ENCODE measurements around the gene FAM219B. TPM values are rescaled to one million over a fixed set of nuclear protein-coding genes. Genes with fewer than 3 reads are reported as not detected.

Gene FAM219B
- total RNA-seq, 1 experiment from 2014 or later, result 99.6 TPM

DNA sequence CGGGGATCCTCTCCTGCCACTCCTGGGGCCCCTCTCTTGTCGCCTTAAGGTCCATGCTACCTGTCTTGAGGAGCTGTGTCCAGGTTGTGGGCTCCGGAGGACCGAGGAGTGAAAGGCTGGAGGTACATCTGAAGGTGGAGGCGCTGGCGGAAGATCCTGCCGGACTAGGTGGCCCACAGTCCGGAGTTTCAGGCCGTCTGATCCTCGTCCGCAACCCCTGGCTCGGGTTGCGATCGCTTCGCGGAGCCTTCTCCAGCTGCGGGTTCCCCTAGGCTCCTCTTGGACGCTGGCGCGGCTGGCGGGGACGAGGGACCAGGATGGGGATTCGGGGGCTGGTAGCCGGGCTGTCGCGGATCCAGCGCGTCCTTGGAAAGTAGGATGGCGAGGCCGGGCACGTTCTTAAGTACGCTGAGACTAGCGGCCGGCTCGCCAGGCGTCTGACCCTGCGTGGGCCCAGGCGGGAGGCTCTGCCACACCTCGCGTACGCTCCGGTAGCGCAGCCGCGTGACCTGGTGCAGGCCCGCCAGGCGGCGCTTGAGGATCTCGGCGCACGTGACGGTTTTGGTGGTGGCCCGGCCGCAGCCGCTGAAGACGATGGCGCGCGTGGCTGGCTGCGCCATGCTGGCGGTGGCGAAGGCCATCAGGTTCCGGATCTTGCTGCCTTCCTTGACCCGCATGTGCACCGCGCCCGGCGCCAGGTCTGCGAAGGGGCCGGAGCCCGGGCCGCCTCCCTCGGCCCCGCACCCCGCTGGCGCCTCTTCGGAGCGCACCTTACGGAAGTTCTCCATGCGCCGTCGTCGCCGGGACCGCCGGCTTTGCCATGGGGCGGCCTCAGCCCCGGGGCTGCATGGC lies 49.4 kb upstream of the FAM219B start (continued):
- TF ChIP-seq STAT6 (CRISPR knock-in tag; conservative IDR thresholded peaks at IDR 0.05; ENCODE audit: low read depth), result peak; percentile 93
- peak; percentile 98 for TF ChIP-seq CREB1 (CRISPR knock-in tag; IDR thresholded peaks at IDR 0.05)
- TF ChIP-seq, protein P1, sequence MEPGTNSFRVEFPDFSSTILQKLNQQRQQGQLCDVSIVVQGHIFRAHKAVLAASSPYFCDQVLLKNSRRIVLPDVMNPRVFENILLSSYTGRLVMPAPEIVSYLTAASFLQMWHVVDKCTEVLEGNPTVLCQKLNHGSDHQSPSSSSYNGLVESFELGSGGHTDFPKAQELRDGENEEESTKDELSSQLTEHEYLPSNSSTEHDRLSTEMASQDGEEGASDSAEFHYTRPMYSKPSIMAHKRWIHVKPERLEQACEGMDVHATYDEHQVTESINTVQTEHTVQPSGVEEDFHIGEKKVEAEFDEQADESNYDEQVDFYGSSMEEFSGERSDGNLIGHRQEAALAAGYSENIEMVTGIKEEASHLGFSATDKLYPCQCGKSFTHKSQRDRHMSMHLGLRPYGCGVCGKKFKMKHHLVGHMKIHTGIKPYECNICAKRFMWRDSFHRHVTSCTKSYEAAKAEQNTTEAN (CRISPR knock-in tag; IDR thresholded peaks at IDR 0.05), result peak; percentile 99
- TF ChIP-seq JAZF1 (CRISPR knock-in tag; IDR thresholded peaks at IDR 0.05), result no peak
- TF ChIP-seq ZNF121 (CRISPR knock-in tag; IDR thresholded peaks at IDR 0.05), result peak; percentile 54; the same call in 1 of the 2 replicates
- TF ChIP-seq, protein P2, sequence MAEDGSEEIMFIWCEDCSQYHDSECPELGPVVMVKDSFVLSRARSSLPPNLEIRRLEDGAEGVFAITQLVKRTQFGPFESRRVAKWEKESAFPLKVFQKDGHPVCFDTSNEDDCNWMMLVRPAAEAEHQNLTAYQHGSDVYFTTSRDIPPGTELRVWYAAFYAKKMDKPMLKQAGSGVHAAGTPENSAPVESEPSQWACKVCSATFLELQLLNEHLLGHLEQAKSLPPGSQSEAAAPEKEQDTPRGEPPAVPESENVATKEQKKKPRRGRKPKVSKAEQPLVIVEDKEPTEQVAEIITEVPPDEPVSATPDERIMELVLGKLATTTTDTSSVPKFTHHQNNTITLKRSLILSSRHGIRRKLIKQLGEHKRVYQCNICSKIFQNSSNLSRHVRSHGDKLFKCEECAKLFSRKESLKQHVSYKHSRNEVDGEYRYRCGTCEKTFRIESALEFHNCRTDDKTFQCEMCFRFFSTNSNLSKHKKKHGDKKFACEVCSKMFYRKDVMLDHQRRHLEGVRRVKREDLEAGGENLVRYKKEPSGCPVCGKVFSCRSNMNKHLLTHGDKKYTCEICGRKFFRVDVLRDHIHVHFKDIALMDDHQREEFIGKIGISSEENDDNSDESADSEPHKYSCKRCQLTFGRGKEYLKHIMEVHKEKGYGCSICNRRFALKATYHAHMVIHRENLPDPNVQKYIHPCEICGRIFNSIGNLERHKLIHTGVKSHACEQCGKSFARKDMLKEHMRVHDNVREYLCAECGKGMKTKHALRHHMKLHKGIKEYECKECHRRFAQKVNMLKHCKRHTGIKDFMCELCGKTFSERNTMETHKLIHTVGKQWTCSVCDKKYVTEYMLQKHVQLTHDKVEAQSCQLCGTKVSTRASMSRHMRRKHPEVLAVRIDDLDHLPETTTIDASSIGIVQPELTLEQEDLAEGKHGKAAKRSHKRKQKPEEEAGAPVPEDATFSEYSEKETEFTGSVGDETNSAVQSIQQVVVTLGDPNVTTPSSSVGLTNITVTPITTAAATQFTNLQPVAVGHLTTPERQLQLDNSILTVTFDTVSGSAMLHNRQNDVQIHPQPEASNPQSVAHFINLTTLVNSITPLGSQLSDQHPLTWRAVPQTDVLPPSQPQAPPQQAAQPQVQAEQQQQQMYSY (CRISPR knock-in tag; IDR thresholded peaks at IDR 0.05), result peak; percentile 74
- TF ChIP-seq, protein P3, sequence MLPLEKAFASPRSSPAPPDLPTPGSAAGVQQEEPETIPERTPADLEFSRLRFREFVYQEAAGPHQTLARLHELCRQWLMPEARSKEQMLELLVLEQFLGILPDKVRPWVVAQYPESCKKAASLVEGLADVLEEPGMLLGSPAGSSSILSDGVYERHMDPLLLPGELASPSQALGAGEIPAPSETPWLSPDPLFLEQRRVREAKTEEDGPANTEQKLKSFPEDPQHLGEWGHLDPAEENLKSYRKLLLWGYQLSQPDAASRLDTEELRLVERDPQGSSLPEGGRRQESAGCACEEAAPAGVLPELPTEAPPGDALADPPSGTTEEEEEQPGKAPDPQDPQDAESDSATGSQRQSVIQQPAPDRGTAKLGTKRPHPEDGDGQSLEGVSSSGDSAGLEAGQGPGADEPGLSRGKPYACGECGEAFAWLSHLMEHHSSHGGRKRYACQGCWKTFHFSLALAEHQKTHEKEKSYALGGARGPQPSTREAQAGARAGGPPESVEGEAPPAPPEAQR (CRISPR knock-in tag; IDR thresholded peaks at IDR 0.05), result no peak
- peak; percentile 97 for TF ChIP-seq ETV6 (CRISPR knock-in tag; IDR thresholded peaks at IDR 0.05)
- TF ChIP-seq ESRRA (CRISPR knock-in tag; IDR thresholded peaks at IDR 0.05; ENCODE audit: borderline replicate concordance), result peak; percentile 93
- peak; percentile 99 for TF ChIP-seq CBFB (CRISPR knock-in tag; IDR thresholded peaks at IDR 0.05; ENCODE audit: low read depth)
- TF ChIP-seq NFATC4 (CRISPR knock-in tag; IDR thresholded peaks at IDR 0.05), result no peak
- TF ChIP-seq ZNF671 (CRISPR knock-in tag; IDR thresholded peaks at IDR 0.05), result no peak
- TF ChIP-seq, protein P4, sequence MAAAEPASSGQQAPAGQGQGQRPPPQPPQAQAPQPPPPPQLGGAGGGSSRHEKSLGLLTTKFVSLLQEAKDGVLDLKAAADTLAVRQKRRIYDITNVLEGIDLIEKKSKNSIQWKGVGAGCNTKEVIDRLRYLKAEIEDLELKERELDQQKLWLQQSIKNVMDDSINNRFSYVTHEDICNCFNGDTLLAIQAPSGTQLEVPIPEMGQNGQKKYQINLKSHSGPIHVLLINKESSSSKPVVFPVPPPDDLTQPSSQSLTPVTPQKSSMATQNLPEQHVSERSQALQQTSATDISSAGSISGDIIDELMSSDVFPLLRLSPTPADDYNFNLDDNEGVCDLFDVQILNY (CRISPR knock-in tag; IDR thresholded peaks at IDR 0.05), result peak; percentile 96
- TF ChIP-seq FOXP1 (CRISPR knock-in tag; IDR thresholded peaks at IDR 0.05; ENCODE audit: borderline replicate concordance), result peak; percentile 99
- peak; percentile 77 for TF ChIP-seq ZNF317 (CRISPR knock-in tag; IDR thresholded peaks at IDR 0.05; ENCODE audit: borderline replicate concordance, low read depth)
- peak; percentile 85 for TF ChIP-seq NR2C2 (CRISPR knock-in tag; IDR thresholded peaks at IDR 0.05)
- peak; percentile 89 for TF ChIP-seq CREM (CRISPR knock-in tag; IDR thresholded peaks at IDR 0.05)
- no peak for TF ChIP-seq SOX15 (CRISPR knock-in tag; IDR thresholded peaks at IDR 0.05)
- peak; percentile 78; the same call in 1 of the 2 replicates for TF ChIP-seq ZNF219 (CRISPR knock-in tag; IDR thresholded peaks at IDR 0.05; ENCODE audit: borderline replicate concordance)
- peak; percentile 99 for TF ChIP-seq KAT7 (CRISPR knock-in tag; IDR thresholded peaks at IDR 0.05; ENCODE audit: borderline replicate concordance)
- TF ChIP-seq RELA (CRISPR knock-in tag; IDR thresholded peaks at IDR 0.05; ENCODE audit: borderline replicate concordance), result peak; percentile 96; the same call in 1 of the 2 replicates
- TF ChIP-seq JUN (CRISPR knock-in tag; IDR thresholded peaks at IDR 0.05), result peak; percentile 92; the same call in 1 of the 2 replicates
- peak; percentile 96 for TF ChIP-seq USF1 (CRISPR knock-in tag; IDR thresholded peaks at IDR 0.05)
- peak; percentile 98 for TF ChIP-seq NFE2L1 (CRISPR knock-in tag; IDR thresholded peaks at IDR 0.05)
- peak; percentile 95; the same call in 1 of the 2 replicates for TF ChIP-seq HMGXB4 (CRISPR knock-in tag; IDR thresholded peaks at IDR 0.05)
